Panc1 (cell line): ENCODE results near the gene LMO4. TPM values are rescaled to one million over a fixed set of nuclear protein-coding genes. Genes with fewer than 3 reads are reported as not detected.

ENCODE experiments used
- ATAC-seq: fragments of 200-7000 bp; cut with Tn5 transposase; 2 replicates; pipeline ENCODE4 v1.9.1; 2020; ENCODE audit warnings: mild to moderate bottlenecking, moderate library complexity
- BruUV-seq: library from RNA; stranded (reverse); fragments of 400-500 nt; replicated peaks from 2 replicates; lab custom pipeline; 2021; lab: Mats Ljungman, UMichigan
- CTCF ChIA-PET: fragments of 300-600 bp; sonication (Branson Sonifier 250); formaldehyde crosslinking; loops from one replicate; lab custom pipeline; 2022; ENCODE audit warnings: antibody characterized with exemption; lab: Charles Lee
- POLR2A ChIA-PET: fragments of 300-600 bp; sonication (Branson Sonifier 250); formaldehyde crosslinking; loops from one replicate; lab custom pipeline; 2022; ENCODE audit warnings: antibody characterized with exemption; lab: Charles Lee
- DNase-seq: peaks from one replicate; pipeline ENCODE4 v3.0.0-alpha.2; 2010; ENCODE audit warnings: low read depth, low spot score
- H3K27ac ChIP-seq: 2 replicates; pipeline ENCODE4 v1.5.1; 2011; ENCODE audit warnings: mild to moderate bottlenecking, low read length, inconsistent platforms
- H3K27me3 ChIP-seq: fragments of 200-500 bp; sonication (Bioruptor generic); 2 replicates; pipeline ENCODE4 v1.6.0; 2014; ENCODE audit warnings: low read length, inconsistent platforms; ENCODE audit not compliant: control insufficient read depth, insufficient read depth
- H3K36me3 ChIP-seq: fragments of 200-500 bp; sonication (Bioruptor generic); 2 replicates; pipeline ENCODE4 v1.5.1; 2014; ENCODE audit warnings: inconsistent platforms, mild to moderate bottlenecking, low read length, moderate library complexity; ENCODE audit not compliant: control insufficient read depth, insufficient read depth
- H3K4me1 ChIP-seq: 2 replicates; pipeline ENCODE4 v1.5.1; 2011; ENCODE audit warnings: inconsistent platforms, mild to moderate bottlenecking, low read length, moderate library complexity; ENCODE audit not compliant: control insufficient read depth, insufficient read depth
- H3K4me3 ChIP-seq, 2 experiments: 2 replicates each; pipeline ENCODE4 v1.5.1; 2011 to 2012; ENCODE audit warnings: low read depth in 2 of 2, low read length in 2 of 2, mild to moderate bottlenecking in 2 of 2, inconsistent platforms in 1 of 2, moderate library complexity in 1 of 2
- H3K9me3 ChIP-seq: fragments of 200-500 bp; sonication (Bioruptor generic); 2 replicates; pipeline ENCODE4 v1.5.1; 2014; ENCODE audit warnings: low read depth, mild to moderate bottlenecking, inconsistent platforms, low read length, moderate library complexity; ENCODE audit not compliant: control insufficient read depth, insufficient read depth
- POLR2AphosphoS5 ChIP-seq: IDR thresholded peaks from 2 replicates; pipeline ENCODE4 v1.6.1; 2012; ENCODE audit warnings: mild to moderate bottlenecking, low read depth, low read length, moderate library complexity
- SIN3A ChIP-seq: IDR thresholded peaks from 2 replicates; pipeline ENCODE4 v1.6.1; 2012; ENCODE audit warnings: low read depth, mild to moderate bottlenecking, low read length, moderate library complexity, borderline replicate concordance; ENCODE audit not compliant: insufficient read depth
- TCF7L2 ChIP-seq: IDR thresholded peaks from 2 replicates; pipeline ENCODE4 v1.6.1; 2011; ENCODE audit warnings: mild to moderate bottlenecking, low read depth, low read length, inconsistent platforms
- in situ Hi-C: cut with HindIII; loops from 2 replicates; pipeline ENCODE4 v1.10.0; 2016; ENCODE audit warnings: low sequenced_read_pairs, low pct_unique_long_range_greater_than_20kb
- intact Hi-C: fragments of 100-400 bp; cut with micrococcal nuclease; formaldehyde crosslinking; loops from one replicate; pipeline ENCODE4 v1.10.0; 2022; ENCODE audit not compliant: unreplicated experiment
- total RNA-seq: library from RNA; stranded (reverse); gene quantifications from one replicate; pipeline ENCODE4 v1.2.1, GENCODE V29; 2021; ENCODE audit not compliant: unreplicated experiment
- TF ChIP-seq, protein P1 (sequence below), 2 experiments: IDR thresholded peaks; 2 replicates each; pipeline ENCODE4 v1.6.1; 2011 to 2012; ENCODE audit warnings: low read depth in 2 of 2, control low read depth in 1 of 2, low read length in 1 of 2, mild to moderate bottlenecking in 1 of 2, moderate library complexity in 1 of 2; ENCODE audit not compliant: insufficient read depth in 1 of 2
- TF ChIP-seq, protein P2 (sequence below): fragments of 450-650 bp; IDR thresholded peaks from 2 replicates; pipeline ENCODE4 v1.5.1; 2017; ENCODE audit warnings: mild to moderate bottlenecking

LMO4 gene
- total RNA-seq, 1 experiment from 2014 or later, result 38.3 TPM

DNA sequence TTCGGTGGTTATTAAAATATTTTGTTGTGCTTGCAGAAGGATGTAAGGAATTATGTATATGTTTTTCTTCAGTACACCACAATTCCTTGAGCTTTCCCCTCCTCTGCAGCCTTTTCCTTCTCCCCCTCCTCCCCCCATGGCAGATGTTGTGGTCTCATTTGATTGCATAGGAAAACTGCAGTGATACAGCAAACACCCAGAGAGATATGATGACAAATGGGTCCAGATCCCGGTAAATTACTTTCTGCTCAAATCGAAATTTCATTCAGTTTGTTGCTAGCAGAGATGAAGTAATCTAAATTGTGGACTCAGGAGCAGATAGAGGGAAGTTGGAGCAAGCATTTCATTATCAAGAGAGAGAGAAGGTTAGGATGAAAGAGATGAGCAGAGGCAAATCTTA lies 9.9 kb downstream of the LMO4 start:
- H3K36me3 ChIP-seq, result peaks cover 17% of the 10 kb centered on the region
- in situ Hi-C loops, result no loop called here
- no peak for ATAC-seq

DNA sequence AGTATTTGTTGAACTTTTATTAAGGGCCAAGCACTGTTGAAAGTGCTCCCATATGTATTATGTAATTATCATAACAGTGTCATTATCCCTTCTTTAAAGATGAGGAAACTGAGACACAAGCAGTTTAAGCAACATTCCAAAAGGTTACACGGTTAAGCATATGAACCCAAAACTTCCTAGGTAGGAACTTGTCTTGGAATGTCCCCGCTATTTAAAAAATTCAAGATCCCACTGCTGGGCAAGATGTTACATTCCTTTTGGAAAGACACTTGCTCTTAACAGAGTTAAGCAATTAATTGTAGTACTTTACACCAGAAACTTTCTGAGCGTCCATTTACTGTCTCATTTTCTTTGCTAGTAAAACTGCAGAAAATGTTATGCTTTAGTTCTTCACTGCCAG lies 15.6 kb downstream of the LMO4 start:
- ChIA-PET CTCF (no interaction called here), POLR2A (interaction anchor here (0.5 to 0.6 kb wide), 2 partner anchors 14 to 51 kb away, joined by 4 to 8 read pairs; no protein-coding TSS in a partner anchor)
- no TSS peak for BruUV-seq
- TF ChIP-seq POLR2AphosphoS5, result no peak
- in situ Hi-C loops (no loop called here), intact Hi-C loops (no loop called here)
- H3K4me3 ChIP-seq, result no peak overlapping the region
- ATAC-seq (no peak), DNase-seq (no peak)
- no peaks in the 10 kb centered on the region for H3K4me1 ChIP-seq
- no peaks in the 10 kb centered on the region for H3K9me3 ChIP-seq
- H3K27ac ChIP-seq, result no peak overlapping the region
- peaks cover 21% of the 10 kb centered on the region for H3K36me3 ChIP-seq
- no peaks in the 10 kb centered on the region for H3K27me3 ChIP-seq

More for the DNA sequence above, 9.9 kb downstream of the LMO4 start:
- Histone ChIP-seq H3K27ac (no peak overlapping the region), H3K4me1 (peaks cover 34% of the 10 kb centered on the region), H3K27me3 (no peaks in the 10 kb centered on the region), H3K4me3 (no peak overlapping the region), H3K9me3 (no peaks in the 10 kb centered on the region)
- TF ChIP-seq POLR2AphosphoS5 (no peak), TCF7L2 (no peak), SIN3A (no peak)
- TF ChIP-seq, protein P1, sequence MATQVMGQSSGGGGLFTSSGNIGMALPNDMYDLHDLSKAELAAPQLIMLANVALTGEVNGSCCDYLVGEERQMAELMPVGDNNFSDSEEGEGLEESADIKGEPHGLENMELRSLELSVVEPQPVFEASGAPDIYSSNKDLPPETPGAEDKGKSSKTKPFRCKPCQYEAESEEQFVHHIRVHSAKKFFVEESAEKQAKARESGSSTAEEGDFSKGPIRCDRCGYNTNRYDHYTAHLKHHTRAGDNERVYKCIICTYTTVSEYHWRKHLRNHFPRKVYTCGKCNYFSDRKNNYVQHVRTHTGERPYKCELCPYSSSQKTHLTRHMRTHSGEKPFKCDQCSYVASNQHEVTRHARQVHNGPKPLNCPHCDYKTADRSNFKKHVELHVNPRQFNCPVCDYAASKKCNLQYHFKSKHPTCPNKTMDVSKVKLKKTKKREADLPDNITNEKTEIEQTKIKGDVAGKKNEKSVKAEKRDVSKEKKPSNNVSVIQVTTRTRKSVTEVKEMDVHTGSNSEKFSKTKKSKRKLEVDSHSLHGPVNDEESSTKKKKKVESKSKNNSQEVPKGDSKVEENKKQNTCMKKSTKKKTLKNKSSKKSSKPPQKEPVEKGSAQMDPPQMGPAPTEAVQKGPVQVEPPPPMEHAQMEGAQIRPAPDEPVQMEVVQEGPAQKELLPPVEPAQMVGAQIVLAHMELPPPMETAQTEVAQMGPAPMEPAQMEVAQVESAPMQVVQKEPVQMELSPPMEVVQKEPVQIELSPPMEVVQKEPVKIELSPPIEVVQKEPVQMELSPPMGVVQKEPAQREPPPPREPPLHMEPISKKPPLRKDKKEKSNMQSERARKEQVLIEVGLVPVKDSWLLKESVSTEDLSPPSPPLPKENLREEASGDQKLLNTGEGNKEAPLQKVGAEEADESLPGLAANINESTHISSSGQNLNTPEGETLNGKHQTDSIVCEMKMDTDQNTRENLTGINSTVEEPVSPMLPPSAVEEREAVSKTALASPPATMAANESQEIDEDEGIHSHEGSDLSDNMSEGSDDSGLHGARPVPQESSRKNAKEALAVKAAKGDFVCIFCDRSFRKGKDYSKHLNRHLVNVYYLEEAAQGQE (IDR thresholded peaks at IDR 0.05; ENCODE audit: insufficient read depth in 1 of 2, low read depth in 2 of 2, low read length in 1 of 2), result no peak
- TF ChIP-seq, protein P2, sequence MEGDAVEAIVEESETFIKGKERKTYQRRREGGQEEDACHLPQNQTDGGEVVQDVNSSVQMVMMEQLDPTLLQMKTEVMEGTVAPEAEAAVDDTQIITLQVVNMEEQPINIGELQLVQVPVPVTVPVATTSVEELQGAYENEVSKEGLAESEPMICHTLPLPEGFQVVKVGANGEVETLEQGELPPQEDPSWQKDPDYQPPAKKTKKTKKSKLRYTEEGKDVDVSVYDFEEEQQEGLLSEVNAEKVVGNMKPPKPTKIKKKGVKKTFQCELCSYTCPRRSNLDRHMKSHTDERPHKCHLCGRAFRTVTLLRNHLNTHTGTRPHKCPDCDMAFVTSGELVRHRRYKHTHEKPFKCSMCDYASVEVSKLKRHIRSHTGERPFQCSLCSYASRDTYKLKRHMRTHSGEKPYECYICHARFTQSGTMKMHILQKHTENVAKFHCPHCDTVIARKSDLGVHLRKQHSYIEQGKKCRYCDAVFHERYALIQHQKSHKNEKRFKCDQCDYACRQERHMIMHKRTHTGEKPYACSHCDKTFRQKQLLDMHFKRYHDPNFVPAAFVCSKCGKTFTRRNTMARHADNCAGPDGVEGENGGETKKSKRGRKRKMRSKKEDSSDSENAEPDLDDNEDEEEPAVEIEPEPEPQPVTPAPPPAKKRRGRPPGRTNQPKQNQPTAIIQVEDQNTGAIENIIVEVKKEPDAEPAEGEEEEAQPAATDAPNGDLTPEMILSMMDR, result no peak
- DNase-seq, result no peak
- POLR2A ChIA-PET, result interaction anchor here (0.6 kb wide), 1 partner anchor 109 kb away, joined by 3 read pairs; no protein-coding TSS in a partner anchor
- no TSS peak for BruUV-seq
- intact Hi-C loops, result no loop called here
- CTCF ChIA-PET, result no interaction called here

DNA sequence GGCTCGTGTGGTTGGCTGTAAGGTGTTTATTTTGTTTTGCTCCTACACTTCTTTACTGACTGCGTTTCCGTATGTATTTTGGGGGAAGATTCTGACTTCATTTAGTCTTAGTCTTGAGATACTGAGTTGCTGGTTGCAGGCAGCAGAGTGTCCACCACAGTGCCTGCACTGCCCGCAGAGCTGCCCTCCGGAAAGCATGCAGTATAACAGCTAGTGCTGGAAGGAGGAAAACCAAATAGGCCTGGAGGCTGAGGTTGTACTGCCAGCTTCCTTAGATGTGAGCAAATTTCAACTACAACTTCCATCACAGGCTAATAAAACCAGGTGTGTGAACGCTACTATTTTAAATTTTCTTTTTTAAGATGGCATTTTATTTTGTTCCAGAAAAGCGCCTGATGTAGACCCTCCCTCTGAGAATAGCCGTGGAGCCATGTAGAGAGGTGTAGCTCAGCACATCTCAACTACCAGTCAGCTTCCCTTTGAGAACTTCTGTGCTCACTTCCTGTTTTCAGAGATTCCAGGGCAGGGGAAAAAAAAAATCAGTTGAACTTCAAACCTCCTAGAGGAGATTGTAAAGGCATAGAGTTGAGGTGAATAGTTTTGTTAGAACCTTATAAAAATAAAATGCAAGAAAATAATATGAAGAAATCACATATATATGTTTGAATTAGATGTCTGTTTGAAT lies 17.6 kb downstream of the LMO4 start:
- intact Hi-C loops (no loop called here), in situ Hi-C loops (no loop called here)
- BruUV-seq, result no TSS peak
- no peak for ATAC-seq
- peaks cover 9% of the 10 kb centered on the region for H3K36me3 ChIP-seq
- CTCF ChIA-PET, result no interaction called here
- H3K4me3 ChIP-seq, result no peak overlapping the region
- H3K27ac ChIP-seq, result no peak overlapping the region
- no peaks in the 10 kb centered on the region for H3K4me1 ChIP-seq
- DNase-seq, result no peak
- H3K9me3 ChIP-seq, result no peaks in the 10 kb centered on the region
- POLR2A ChIA-PET, result interaction anchor here (1.0 kb wide), 1 partner anchor 10 kb away, joined by 3 read pairs; no protein-coding TSS in a partner anchor
- H3K27me3 ChIP-seq, result no peaks in the 10 kb centered on the region
- TF ChIP-seq SIN3A (no peak), POLR2AphosphoS5 (no peak)
- TF ChIP-seq, protein P1 (IDR thresholded peaks at IDR 0.05; ENCODE audit: insufficient read depth in 1 of 2, low read depth in 2 of 2, low read length in 1 of 2), result no peak
- TF ChIP-seq, protein P2, result no peak
